ENCODE results near the gene TMEM200B.
"Not testable (repeated sequence)": the region's sequence is repeated elsewhere in the genome, so short reads cannot be mapped to it uniquely, and the experiment has no call there.

TMEM200B gene

DNA sequence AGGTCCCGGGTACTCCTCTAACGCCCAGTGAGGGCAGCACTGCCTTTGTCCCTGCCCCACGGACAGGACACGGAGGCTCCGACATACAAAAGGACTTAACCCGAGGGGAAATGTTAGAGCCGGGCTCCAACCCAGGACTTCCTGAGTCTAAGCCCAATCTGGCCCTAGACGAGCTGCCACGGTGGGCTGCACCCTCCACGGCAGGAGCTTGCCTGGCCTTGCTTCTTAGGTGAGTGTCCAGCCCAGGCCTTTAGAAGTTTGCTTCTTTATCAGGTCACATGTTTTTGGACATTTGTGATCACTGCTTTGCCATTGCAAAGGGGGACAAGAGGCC is 11.0 kb upstream of the TMEM200B start:
- no peak overlapping the region for H3K27ac ChIP-seq

DNA sequence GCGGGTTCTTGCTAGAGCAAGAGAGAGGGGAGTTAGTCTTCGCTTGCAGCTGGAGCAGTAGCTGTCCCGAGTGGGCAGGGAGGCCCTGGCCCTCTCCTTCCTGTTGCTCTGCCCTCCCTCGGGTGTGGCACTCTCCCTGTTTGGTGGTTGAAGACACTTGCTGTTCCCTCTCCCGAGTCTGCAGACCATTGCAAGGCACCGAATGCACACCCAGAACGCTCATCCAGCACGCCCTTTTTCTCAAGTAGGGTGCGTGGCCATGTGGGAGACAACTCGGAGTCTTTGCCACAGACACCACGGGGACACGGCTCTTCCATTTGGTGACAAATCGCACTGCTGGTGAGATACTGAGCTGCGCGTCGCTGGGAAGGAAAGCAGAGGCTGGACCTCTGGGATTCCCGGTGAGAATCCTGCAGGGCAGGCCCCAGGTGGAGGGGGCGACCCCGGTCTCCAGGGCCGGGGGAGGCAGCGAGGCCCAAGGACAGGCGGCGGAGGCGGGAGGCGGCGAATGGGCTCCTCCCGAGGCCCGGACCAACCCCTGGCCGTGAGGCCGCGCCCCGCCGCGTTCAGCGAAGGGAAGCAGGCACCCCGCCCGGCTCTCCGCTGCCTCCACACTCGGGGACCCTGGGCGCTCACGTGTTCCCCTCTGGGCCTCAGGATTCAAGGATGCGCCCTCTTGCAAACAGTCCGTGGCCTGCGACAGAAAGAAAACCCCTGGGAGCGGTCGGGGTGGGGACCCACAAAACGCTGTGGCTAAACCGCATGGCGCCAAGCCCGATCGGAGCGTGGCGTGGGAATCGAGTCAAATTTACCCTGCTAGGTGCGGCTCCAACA is 10.4 kb upstream of the TMEM200B start:
- no peak overlapping the region for H3K27ac ChIP-seq
- no peak for TF ChIP-seq ZFX (IDR thresholded peaks at IDR 0.05; ENCODE audit: borderline replicate concordance)
- TF ChIP-seq, protein P1, sequence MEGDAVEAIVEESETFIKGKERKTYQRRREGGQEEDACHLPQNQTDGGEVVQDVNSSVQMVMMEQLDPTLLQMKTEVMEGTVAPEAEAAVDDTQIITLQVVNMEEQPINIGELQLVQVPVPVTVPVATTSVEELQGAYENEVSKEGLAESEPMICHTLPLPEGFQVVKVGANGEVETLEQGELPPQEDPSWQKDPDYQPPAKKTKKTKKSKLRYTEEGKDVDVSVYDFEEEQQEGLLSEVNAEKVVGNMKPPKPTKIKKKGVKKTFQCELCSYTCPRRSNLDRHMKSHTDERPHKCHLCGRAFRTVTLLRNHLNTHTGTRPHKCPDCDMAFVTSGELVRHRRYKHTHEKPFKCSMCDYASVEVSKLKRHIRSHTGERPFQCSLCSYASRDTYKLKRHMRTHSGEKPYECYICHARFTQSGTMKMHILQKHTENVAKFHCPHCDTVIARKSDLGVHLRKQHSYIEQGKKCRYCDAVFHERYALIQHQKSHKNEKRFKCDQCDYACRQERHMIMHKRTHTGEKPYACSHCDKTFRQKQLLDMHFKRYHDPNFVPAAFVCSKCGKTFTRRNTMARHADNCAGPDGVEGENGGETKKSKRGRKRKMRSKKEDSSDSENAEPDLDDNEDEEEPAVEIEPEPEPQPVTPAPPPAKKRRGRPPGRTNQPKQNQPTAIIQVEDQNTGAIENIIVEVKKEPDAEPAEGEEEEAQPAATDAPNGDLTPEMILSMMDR (IDR thresholded peaks at IDR 0.05): no peak

More for the DNA sequence above, 11.0 kb upstream of the TMEM200B start:
- TF ChIP-seq, protein P1 (IDR thresholded peaks at IDR 0.05): no peak
- no peak for TF ChIP-seq ZFX (IDR thresholded peaks at IDR 0.05; ENCODE audit: borderline replicate concordance)

DNA sequence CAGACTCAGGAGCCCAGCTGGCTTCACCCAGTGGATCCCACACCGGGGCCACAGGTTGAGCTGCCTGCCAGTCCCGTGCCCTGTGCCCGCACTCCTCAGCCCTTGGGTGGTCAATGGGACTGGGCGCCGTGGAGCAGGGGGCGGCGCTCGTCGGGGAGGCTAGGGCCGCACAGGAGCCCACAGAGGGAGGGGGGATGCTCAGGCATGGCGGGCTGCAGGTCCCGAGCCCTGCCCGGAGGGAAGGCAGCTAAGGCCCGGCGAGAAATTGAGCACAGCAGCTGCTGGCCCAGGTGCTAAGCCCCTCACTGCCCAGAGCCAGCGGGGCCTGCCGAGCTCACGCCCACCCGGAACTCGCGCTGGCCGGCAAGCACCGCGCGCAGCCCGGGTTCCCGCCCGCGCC is 7.4 kb upstream of the TMEM200B start:
- H3K27ac ChIP-seq: not testable (repeated sequence)

DNA sequence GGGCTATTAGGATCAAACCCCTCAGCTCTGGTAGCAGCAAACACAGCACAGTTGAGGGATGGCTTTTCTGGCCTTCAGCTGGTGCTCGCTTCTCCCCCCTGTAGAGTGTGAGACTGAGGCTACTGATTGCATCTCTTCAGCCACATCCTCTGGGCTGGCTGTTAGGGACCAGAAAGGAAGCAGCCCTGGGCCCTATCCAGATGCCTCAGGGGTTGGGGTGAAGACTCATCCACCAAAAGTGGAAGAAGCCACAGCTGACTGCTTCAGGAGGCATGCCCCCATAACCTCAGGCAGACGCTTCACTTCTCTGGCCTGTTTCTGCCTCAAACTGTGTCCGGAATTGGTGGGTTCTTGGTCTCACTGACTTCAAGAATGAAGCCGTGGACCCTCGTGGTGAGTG is 6.2 kb upstream of the TMEM200B start:
- H3K27ac ChIP-seq: no peak overlapping the region
- TF ChIP-seq, protein P1 (IDR thresholded peaks at IDR 0.05): no peak
- TF ChIP-seq ZFX (IDR thresholded peaks at IDR 0.05; ENCODE audit: borderline replicate concordance): no peak

DNA sequence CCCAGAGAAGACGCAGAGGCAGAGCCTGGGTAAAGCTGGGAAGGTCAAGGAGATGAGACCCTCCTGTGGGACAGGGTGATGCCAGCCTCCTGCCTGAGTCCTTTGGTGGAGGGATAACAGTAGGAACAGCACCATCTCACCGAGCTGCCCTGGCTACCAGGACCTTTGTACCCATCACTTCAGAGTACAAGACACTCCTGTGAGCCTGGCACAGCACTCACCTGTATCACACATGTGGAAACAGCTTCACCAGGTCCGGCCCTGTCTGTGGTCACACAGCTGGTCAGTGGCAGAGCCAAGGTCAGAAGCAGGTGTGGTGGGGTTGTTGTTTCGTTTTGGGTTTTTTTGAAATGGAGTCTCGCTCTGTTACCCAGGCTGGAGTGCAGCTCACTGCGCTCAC is 5.0 kb upstream of the TMEM200B start:
- TF ChIP-seq ZFX (IDR thresholded peaks at IDR 0.05; ENCODE audit: borderline replicate concordance): no peak

DNA sequence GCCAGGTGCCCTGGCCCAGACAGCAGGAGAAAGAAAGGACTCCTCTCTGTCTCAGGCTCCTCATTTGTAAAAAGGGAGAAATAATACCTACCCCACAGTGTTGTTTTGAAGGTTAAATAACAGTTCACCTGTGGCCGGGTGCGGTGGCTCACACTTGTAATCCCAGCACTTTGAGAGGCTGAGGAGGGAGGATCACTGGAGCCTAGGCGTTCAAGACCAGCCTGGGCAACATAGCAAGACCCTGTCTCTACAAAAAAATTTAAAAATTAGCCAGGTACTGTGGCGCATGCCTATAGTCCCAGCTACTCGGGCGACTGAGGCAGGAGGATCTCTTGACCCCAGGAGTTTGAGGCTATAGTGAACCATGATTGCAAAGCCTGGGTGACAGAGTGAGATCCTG is 2.5 kb upstream of the TMEM200B start:
- H3K27ac ChIP-seq: no peak overlapping the region
- TF ChIP-seq, protein P1 (IDR thresholded peaks at IDR 0.05): no peak
- no peak for TF ChIP-seq ZFX (IDR thresholded peaks at IDR 0.05; ENCODE audit: borderline replicate concordance)

More for the DNA sequence above, 5.0 kb upstream of the TMEM200B start:
- H3K27ac ChIP-seq: no peak overlapping the region

DNA sequence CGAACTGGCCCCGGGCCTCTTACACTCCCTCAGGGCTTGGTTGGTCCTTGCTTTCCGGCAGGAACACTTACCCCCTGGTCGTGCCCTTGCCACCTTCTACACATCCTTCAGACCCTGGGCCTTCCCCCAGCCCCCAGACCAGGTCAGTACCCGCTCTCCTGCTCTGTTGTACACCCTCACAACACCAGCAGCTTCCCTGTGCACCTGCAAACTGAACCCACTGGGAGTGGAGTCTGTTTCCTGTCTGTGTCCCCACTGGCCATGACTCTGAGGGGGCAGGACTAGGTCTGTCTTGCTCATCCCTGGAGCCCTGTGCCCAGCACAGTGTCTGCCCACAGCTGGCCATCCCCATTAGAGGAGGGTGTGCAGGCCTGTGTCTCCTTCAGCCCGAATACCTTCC is 2.1 kb upstream of the TMEM200B start:
- no peak overlapping the region for H3K27ac ChIP-seq
- no peak for TF ChIP-seq ZFX (IDR thresholded peaks at IDR 0.05; ENCODE audit: borderline replicate concordance)
- TF ChIP-seq, protein P1 (IDR thresholded peaks at IDR 0.05): no peak

DNA sequence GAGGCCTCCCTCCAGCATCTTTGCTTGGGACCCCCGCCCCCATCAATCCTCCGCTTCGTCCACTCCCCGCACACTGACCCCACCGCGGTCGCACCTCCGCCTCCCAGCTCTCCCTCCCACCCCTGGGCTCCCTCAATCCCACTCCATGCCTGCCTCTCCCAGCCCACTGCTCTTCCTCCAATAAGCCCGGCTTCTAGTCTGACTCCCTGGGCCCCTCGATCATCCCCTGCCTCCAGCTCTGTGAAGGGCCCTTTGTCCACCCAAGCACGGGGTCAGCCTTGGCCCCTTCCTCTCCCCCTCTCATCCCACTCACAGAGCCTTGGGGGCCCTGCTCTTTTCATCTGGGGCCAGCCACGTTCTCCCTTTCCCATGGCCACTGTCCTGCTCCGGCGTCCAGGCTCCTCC is 1.5 kb upstream of the TMEM200B start:
- TF ChIP-seq ZFX (IDR thresholded peaks at IDR 0.05; ENCODE audit: borderline replicate concordance): no peak
- TF ChIP-seq, protein P1 (IDR thresholded peaks at IDR 0.05): no peak
- no peak overlapping the region for H3K27ac ChIP-seq

Measured in 22Rv1 (cell line).